ENCODE data around the gene EPG5.
"Not testable (repeated sequence)": the region's sequence is repeated elsewhere in the genome, so short reads cannot be mapped to it uniquely, and the experiment has no call there.

EPG5 gene

GRCh38 chr18:45974088-45974536, 7.0 kb upstream of the EPG5 start:
- TF ChIP-seq ZFX (IDR thresholded peaks at IDR 0.05) (no peak), CTCF (conservative IDR thresholded peaks at IDR 0.05) (peak; percentile 81)
- no peak overlapping the region for H3K27ac ChIP-seq

DNA sequence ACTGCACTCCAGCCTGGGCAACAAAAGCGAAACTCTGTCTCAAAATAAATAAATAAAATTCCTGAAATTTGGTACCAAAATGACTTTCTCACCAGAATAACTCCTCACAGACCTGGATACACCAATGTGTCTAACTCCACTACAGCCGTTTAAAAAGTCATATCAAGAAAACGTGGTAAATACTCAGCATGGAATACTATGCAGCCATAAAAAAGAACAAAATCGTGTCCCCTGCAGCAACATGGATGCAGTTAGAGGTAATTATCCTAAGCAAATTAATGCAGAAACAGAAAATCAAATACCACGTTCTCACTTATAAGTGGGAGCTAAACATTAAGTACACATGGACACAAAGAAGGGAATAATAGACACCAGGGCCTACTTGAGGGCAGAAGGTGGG, 2.2 kb downstream of the EPG5 start:
- not testable (repeated sequence) for H3K27ac ChIP-seq

- no peak overlapping the region for H3K27ac ChIP-seq
- TF ChIP-seq ZFX (IDR thresholded peaks at IDR 0.05) (no peak), CTCF (conservative IDR thresholded peaks at IDR 0.05) (no peak)
Measured at GRCh38 chr18:45962866-45963265, 4.3 kb downstream of the EPG5 start.

- TF ChIP-seq CTCF (conservative IDR thresholded peaks at IDR 0.05) (no peak), ZFX (IDR thresholded peaks at IDR 0.05) (no peak)
- no peak overlapping the region for H3K27ac ChIP-seq
Measured at GRCh38 chr18:45962461-45962860, 4.7 kb downstream of the EPG5 start.

DNA sequence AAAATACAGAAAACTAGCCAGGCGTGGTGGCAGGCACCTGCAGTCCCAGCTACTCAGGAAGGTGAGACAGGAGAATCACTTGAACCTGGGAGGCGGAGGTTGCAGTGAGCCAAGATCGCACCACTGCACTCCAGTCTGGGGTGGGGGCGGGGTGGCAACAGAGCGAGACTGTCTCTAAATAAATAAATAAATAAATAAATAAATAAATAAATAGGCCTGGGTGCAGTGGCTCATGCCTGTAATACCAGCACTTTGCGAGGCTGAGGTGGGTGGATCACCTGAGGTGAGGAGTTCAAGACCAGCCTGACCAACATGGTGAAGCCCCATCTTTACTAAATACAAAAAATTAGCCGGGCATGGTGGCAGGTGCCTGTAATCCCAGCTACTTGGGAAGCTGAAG, 7.6 kb downstream of the EPG5 start:
- not testable (repeated sequence) for H3K27ac ChIP-seq

DNA sequence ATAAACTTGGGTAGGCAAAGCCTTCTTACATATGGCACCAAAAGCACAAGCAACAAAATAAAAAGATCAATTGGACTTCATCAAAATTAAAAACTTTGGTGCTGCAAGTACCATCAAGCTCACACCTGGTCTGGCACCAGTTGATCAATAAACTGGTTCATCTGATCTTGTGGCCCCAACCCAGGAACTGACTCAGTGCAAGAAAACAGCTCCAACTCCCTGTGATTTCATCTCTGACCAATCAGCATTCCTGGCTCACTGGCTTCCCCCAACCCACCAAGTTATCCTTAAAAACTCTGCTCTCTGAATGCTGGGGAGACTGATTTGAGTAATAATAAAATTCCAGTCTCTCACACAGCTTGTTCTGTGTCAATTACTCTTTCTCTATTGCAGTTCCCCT, 8.4 kb downstream of the EPG5 start:
- H3K27ac ChIP-seq: no peak overlapping the region
- no peak for TF ChIP-seq ZFX (IDR thresholded peaks at IDR 0.05)
- TF ChIP-seq CTCF (conservative IDR thresholded peaks at IDR 0.05): no peak

- TF ChIP-seq CTCF (conservative IDR thresholded peaks at IDR 0.05): no peak
- no peak for TF ChIP-seq ZFX (IDR thresholded peaks at IDR 0.05)
- no peak overlapping the region for H3K27ac ChIP-seq
Measured at GRCh38 chr18:45958027-45958426, 9.1 kb downstream of the EPG5 start.

GRCh38 chr18:45957100-45957499, 10.0 kb downstream of the EPG5 start:
- TF ChIP-seq CTCF (conservative IDR thresholded peaks at IDR 0.05): no peak
- no peak for TF ChIP-seq ZFX (IDR thresholded peaks at IDR 0.05)
- no peak overlapping the region for H3K27ac ChIP-seq

All from C4-2B (cell line).